Loucy (cell line): ENCODE data around the gene RELT.

Experiments
- H2AFZ ChIP-seq: fragments of 200-600 bp; sonication (generic); 2 replicates; pipeline ENCODE4 v1.6.0; 2016; ENCODE audit warnings: antibody characterized with exemption, mild to moderate bottlenecking, low read length, moderate library complexity
- H3F3A ChIP-seq: fragments of 200-600 bp; 2 replicates; pipeline ENCODE4 v1.6.0; 2016; ENCODE audit warnings: antibody characterized with exemption, low read depth, mild to moderate bottlenecking
- H3K27me3 ChIP-seq: fragments of 200-600 bp; sonication (generic); 2 replicates; pipeline ENCODE4 v1.6.1; 2014; ENCODE audit warnings: low read length, mild to moderate bottlenecking; ENCODE audit not compliant: insufficient read depth, poor library complexity, severe bottlenecking
- H3K36me3 ChIP-seq: fragments of 200-600 bp; sonication (generic); 2 replicates; pipeline ENCODE4 v1.6.1; 2016; ENCODE audit warnings: low read length; ENCODE audit not compliant: insufficient read depth
- H3K4me1 ChIP-seq: fragments of 200-600 bp; sonication (generic); 2 replicates; pipeline ENCODE4 v1.5.1; 2014; ENCODE audit warnings: low read length, mild to moderate bottlenecking; ENCODE audit not compliant: insufficient read depth, poor library complexity, severe bottlenecking
- H3K4me2 ChIP-seq: fragments of 200-600 bp; sonication (generic); 2 replicates; pipeline ENCODE4 v1.6.0; 2014; ENCODE audit warnings: antibody characterized with exemption, low read length, low read depth, mild to moderate bottlenecking; ENCODE audit not compliant: poor library complexity, severe bottlenecking
- H3K4me3 ChIP-seq: fragments of 200-600 bp; sonication (generic); 2 replicates; pipeline ENCODE4 v1.5.1; 2014; ENCODE audit warnings: low read length, mild to moderate bottlenecking, mixed read lengths; ENCODE audit not compliant: poor library complexity, severe bottlenecking
- H3K79me2 ChIP-seq: fragments of 200-600 bp; sonication (generic); 2 replicates; pipeline ENCODE4 v1.6.1; 2014; ENCODE audit warnings: low read length; ENCODE audit not compliant: insufficient read depth
- H3K9ac ChIP-seq: fragments of 200-600 bp; sonication (generic); 2 replicates; pipeline ENCODE4 v1.6.0; 2014; ENCODE audit warnings: mild to moderate bottlenecking, low read depth, low read length, moderate library complexity; ENCODE audit not compliant: poor library complexity, severe bottlenecking
- H3K9me2 ChIP-seq: fragments of 200-600 bp; sonication (generic); replicated peaks from 2 replicates; pipeline ENCODE4 v1.6.1; 2016; ENCODE audit warnings: low read depth, low read length, mixed read lengths
- H3K9me3 ChIP-seq: fragments of 200-600 bp; sonication (generic); 2 replicates; pipeline ENCODE4 v1.6.1; 2014; ENCODE audit warnings: mild to moderate bottlenecking, antibody characterized with exemption, low read length, low read depth; ENCODE audit not compliant: insufficient read depth
- H4K20me1 ChIP-seq: fragments of 200-600 bp; sonication (generic); 2 replicates; pipeline ENCODE4 v1.6.0; 2014; ENCODE audit warnings: antibody characterized with exemption, low read length, mild to moderate bottlenecking; ENCODE audit not compliant: insufficient read depth, poor library complexity, severe bottlenecking
- EZH2phosphoT487 ChIP-seq: fragments of 200-600 bp; IDR thresholded peaks from 2 replicates; pipeline ENCODE4 v1.6.1; 2018; ENCODE audit warnings: antibody characterized with exemption, mild to moderate bottlenecking, moderate library complexity, borderline replicate concordance
- TF ChIP-seq, protein P1 (sequence below): fragments of 200-600 bp; sonication (generic); conservative IDR thresholded peaks from 2 replicates; pipeline ENCODE4 v1.5.1; 2014; ENCODE audit warnings: mild to moderate bottlenecking, antibody characterized with exemption, low read length

Gene RELT

GRCh38 chr11:73396985-73397384 is 20.8 kb downstream of the RELT start:
- Histone ChIP-seq H3K4me3 (no peak overlapping the region), H3K9ac (no peak overlapping the region), H3K4me2 (no peak overlapping the region), H3K36me3 (peaks cover 55% of the 10 kb centered on the region; the same call in 1 of the 2 replicates), H3K9me2 (no peaks in the 10 kb centered on the region), H2AFZ (no peak overlapping the region), H4K20me1 (no peaks in the 10 kb centered on the region), H3K9me3 (no peaks in the 10 kb centered on the region), H3K27me3 (no peaks in the 10 kb centered on the region), H3K79me2 (no peaks in the 10 kb centered on the region), H3K4me1 (peaks cover 3% of the 10 kb centered on the region), H3F3A (no peaks in the 10 kb centered on the region)
- no peak for TF ChIP-seq EZH2phosphoT487
- TF ChIP-seq, protein P1, sequence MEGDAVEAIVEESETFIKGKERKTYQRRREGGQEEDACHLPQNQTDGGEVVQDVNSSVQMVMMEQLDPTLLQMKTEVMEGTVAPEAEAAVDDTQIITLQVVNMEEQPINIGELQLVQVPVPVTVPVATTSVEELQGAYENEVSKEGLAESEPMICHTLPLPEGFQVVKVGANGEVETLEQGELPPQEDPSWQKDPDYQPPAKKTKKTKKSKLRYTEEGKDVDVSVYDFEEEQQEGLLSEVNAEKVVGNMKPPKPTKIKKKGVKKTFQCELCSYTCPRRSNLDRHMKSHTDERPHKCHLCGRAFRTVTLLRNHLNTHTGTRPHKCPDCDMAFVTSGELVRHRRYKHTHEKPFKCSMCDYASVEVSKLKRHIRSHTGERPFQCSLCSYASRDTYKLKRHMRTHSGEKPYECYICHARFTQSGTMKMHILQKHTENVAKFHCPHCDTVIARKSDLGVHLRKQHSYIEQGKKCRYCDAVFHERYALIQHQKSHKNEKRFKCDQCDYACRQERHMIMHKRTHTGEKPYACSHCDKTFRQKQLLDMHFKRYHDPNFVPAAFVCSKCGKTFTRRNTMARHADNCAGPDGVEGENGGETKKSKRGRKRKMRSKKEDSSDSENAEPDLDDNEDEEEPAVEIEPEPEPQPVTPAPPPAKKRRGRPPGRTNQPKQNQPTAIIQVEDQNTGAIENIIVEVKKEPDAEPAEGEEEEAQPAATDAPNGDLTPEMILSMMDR = no peak

DNA sequence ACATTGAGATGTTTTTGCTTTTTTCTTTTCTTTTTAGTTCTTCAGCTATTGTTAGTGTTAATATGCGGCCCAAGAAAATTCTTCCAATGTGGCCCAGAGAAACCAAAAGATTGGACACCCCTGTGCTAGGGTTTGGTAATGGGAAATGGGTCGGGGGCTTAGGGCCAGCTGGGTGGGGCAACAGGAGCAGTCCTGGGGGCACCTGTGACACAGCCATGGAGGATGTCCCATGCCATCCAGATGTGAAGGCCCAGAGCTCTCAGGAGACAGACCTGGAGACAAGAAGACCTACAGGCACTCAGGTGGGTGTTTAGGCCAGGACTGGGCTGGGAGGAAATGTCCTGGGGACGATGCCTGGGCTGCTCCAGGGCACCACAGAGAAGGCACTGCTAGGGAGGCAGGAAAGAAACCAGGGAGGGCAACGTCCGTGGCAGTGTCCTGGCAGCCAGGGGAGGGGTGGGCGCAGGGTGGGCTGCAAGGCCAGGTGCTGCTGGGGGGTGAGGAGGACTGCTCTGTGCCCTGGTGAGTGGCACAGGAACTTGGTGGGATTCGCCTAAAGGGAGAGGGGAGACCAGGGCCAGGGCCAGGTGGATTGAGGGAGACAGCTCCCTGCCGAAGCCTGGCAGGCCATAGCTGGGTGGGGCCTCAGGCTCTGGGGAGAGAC is 21.4 kb downstream of the RELT start:
- Histone ChIP-seq H3K9me2 (no peaks in the 10 kb centered on the region), H3K36me3 (peaks cover 49% of the 10 kb centered on the region; the same call in 1 of the 2 replicates), H3K4me3 (no peak overlapping the region), H4K20me1 (no peaks in the 10 kb centered on the region), H3K4me1 (peaks cover 3% of the 10 kb centered on the region), H3F3A (no peaks in the 10 kb centered on the region), H3K9ac (no peak overlapping the region), H3K79me2 (no peaks in the 10 kb centered on the region), H3K9me3 (no peaks in the 10 kb centered on the region), H2AFZ (no peak overlapping the region), H3K27me3 (no peaks in the 10 kb centered on the region), H3K4me2 (no peak overlapping the region)
- TF ChIP-seq, protein P1 = no peak
- no peak for TF ChIP-seq EZH2phosphoT487

DNA sequence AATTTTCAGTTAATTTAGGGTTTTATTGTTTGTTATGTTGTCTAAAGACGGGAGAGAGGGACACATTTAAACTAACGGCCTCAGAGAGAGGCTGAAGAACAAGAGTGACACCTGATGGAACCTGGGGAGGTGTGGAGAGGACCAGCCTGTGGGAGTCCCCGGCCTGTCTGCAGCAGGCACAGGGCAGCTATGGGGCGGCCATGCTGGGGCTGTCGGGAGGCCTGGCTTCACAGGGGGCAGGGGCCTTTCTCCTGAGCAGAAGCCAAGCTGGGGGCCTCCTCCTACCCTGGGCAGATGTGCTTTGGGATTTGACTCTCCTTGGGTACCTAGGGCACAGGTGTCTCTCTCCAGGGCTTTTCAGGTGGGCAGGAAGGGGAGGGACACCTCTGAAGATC is 21.9 kb downstream of the RELT start:
- H3K79me2 ChIP-seq = no peaks in the 10 kb centered on the region

More for the DNA sequence above, 21.9 kb downstream of the RELT start:
- Histone ChIP-seq H2AFZ (no peak overlapping the region), H3F3A (no peaks in the 10 kb centered on the region), H3K9me3 (no peaks in the 10 kb centered on the region), H3K36me3 (peaks cover 44% of the 10 kb centered on the region; the same call in 1 of the 2 replicates), H3K4me1 (peaks cover 3% of the 10 kb centered on the region), H3K27me3 (no peaks in the 10 kb centered on the region), H3K4me3 (no peak overlapping the region), H3K9me2 (no peaks in the 10 kb centered on the region), H3K4me2 (no peak overlapping the region), H3K9ac (no peak overlapping the region), H4K20me1 (no peaks in the 10 kb centered on the region)
- TF ChIP-seq, protein P1 = no peak
- no peak for TF ChIP-seq EZH2phosphoT487
